GM19035 (cell line): ENCODE data around the gene SPATA32.

ENCODE experiments used
- ATAC-seq: cut with Tn5 transposase; IDR thresholded peaks from one replicate; pipeline ENCODE4 v1.9.1; 2021; ENCODE audit not compliant: unreplicated experiment

The SPATA32 gene

GRCh38 chr17:45230410-45230786 is 31.5 kb downstream of the SPATA32 start:
- no peak for ATAC-seq

GRCh38 chr17:45229681-45230409 is 32.0 kb downstream of the SPATA32 start:
- ATAC-seq: no peak

GRCh38 chr17:45228763-45229539 is 32.9 kb downstream of the SPATA32 start:
- ATAC-seq: no peak

- no peak for ATAC-seq
These were observed 33.8 kb downstream of the SPATA32 start for GRCh38 chr17:45227926-45228762.

- ATAC-seq: no peak
These were observed 34.6 kb downstream of the SPATA32 start for GRCh38 chr17:45227101-45227925.

- no peak for ATAC-seq
These were observed 35.3 kb downstream of the SPATA32 start for GRCh38 chr17:45226576-45226975.

GRCh38 chr17:45225964-45226530 is 35.8 kb downstream of the SPATA32 start:
- peak; percentile 50 for ATAC-seq

DNA sequence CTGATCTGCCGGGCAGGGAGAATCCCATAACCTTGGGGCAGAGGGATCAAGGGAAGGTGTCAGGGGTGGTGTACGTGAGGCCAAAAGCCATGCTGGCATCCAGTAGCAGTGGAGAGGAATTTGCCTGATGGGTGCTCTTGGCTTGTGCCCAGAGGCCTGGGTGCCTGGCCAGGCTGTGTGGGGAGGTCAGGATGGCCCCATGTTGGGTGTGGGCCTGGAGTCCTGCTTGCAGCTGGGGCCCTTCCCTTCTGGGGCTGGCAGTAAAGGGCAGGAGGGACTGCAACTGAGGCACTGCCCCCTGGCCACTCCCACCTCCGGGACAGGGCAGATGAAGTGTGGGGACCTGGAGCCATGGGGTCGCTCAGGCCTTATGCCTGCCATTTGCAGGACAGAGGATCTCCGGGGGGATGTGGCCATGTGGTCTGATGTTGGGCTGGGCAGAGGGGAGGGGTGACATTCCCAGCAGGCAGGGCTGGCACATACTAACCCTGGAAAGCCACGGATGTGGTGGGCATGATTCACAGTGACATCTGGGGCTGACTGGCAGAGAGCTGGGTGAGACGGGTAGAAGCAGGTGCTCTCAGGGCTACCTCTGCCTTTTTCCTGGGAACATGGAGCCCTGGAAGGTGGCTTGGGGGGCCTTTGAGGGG is 36.7 kb downstream of the SPATA32 start:
- no peak for ATAC-seq

GRCh38 chr17:45224671-45225050 is 37.2 kb downstream of the SPATA32 start:
- ATAC-seq: no peak

DNA sequence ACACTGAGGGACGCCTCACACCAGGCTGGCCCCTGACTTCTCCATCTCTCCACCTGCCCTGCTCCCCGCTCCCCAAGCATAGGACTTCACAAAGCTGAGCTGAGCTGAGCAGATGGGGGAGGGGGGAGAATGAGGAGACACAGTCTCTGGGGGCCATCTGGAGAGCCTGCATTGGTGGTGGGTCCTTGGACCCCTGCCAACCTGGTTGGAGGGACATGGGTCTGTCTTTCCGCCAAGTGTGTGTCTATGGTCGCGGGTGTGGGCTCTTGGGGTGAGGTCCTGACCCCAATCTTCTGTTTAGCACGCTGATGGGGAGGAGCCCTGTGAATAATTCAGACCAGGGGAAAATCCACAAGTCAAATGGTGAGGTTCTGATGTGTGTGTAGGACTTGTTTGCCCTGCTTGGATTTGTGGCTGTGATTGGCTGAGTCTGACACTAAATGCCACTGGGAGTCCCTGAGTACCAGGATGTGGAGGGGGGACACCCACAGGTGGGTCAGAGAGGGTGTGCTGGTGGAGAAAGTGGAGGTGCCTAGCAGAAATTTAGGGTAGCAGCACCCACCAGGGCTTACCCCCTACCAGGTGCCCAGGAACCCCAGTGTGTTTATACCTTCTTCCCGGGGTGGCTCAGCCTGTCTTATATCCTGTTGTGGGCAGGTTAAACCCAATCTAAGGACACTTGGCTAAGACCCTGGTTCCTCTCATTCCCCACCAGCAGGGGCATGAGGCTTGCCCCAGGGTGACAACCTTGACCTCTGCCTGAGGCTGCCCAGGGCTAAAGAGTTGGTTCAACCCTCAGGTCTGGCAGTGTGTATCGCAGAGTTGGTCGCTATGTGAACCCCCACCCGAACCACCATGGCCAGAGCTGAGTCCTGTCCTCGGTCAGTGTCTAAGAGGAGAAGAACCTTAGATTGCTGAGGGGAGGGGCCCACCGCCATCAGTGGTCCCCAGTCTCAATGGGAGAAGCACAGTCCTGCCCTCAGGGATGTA is 38.1 kb downstream of the SPATA32 start:
- no peak for ATAC-seq

- ATAC-seq: no peak
These were observed 38.8 kb downstream of the SPATA32 start for GRCh38 chr17:45222996-45223538.

DNA sequence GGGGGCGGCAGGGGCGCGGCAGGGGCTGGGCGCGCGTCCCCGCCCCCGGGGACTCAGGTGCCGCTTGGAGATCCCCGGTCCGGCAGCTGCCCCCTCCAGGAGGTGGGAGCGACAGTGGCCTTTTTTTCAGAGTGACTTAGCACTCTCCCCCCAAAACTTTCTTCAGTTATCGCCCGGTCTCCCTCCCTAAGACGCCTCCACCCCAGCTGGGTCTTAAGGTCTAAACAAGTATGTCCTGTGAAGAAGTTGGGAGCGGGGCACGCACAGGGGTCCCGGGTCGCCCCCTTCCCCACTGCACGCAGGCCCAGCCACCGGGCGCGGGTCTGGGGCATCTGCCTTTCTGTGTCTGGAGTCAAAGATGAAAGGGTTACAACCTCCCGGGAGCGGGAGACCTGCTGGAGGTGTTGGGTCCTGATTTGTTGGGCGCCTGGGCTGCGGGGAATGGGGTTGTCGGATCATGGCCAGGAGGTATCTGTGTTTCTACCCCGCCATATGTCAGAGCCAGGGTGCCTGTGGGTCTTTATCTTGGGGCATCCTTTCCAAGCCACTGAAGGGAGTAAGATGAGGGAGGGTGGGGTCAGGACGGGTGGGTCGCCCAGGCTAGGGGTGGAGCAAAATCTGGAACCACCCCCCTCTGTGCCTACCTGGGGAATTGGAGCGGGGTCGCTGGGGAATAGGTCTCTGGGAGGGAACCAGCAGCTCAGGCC is 39.5 kb downstream of the SPATA32 start:
- ATAC-seq: no peak

DNA sequence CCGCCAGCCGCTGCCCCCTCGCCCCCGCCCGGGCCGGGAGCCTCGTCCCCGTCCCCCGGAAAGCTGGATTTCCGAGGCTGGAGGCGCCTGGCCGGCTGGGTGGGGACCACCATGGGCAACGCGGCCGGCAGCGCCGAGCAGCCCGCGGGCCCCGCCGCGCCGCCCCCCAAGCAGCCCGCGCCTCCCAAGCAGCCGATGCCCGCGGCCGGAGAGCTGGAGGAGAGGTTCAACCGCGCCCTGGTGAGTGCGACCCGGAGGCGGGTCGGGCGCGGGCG is 39.9 kb downstream of the SPATA32 start:
- no peak for ATAC-seq

- ATAC-seq: no peak
These were observed 40.5 kb downstream of the SPATA32 start, which contains the start of gene FMNL1 for GRCh38 chr17:45221081-45222013. Gene FMNL1 (plus strand): TSS chr17:45221885. CDS start chr17:45222125, 240 bp downstream.

- ATAC-seq: no peak
These were observed 41.8 kb downstream of the SPATA32 start for GRCh38 chr17:45220079-45220478.

GRCh38 chr17:45218895-45219661 is 42.8 kb downstream of the SPATA32 start:
- ATAC-seq: no peak
